CD4-positive, alpha-beta T cell treated with Interleukin-6 at 100 ng/mL for 8 hours (primary cell): ENCODE results near the gene DHX15.

Source experiments
- DNase-seq: peaks from one replicate; pipeline ENCODE4 v3.0.0-alpha.2; 2020; ENCODE audit warnings: mixed read lengths, low spot score

DHX15 gene

DNA sequence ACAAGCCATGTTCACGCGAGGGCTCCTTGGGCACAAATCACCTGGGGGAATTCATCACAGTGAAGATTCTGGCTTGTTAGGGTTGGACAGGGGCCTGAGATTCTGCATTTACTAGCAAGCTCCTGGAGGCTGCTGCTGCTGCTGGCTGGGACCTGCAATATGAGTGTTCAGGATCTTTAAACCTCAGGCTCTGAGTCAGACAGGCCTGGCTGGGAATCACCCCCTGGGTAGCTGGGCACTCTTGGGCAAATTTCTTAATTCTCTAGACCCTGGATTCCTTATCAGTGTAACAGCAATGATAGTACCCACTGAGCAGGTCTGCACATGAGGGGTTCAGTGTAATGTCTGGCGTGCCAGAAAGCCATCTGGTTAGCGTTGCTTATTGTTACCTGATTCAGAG, 101.5 kb downstream of the DHX15 start:
- no peak for DNase-seq

DNA sequence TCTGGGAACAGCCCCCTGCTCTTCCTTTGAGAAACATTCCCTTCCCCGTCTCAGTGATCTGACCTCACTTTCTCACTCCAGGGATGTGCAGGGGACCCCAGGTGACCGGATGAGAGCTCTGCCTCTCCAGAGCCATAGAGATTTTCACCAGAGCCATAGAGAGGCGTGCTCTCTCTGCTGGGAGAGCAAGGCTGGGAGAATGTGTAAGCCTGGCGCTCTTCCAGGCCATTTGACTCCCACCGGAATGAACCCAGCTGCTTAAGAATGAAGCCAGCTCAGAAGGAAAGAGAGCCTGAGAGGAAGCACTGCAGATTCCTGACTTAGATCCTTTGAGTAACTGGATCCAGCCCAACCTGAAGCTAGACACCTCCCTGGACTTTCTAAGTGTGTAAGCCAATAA, 106.4 kb downstream of the DHX15 start:
- no peak for DNase-seq
